SU-DHL-6 (cell line): ENCODE measurements around the gene CAMK1.

Source experiments
- EZH2phosphoT487 ChIP-seq: fragments of 200-600 bp; sonication (generic), shearing (Covaris generic); conservative IDR thresholded peaks from 2 replicates; pipeline ENCODE4 v1.6.1; 2018; ENCODE audit warnings: mild to moderate bottlenecking, antibody characterized with exemption, low read length, moderate library complexity, mixed read lengths
- TF ChIP-seq, protein P1 (sequence below): fragments of 200-600 bp; sonication (generic); IDR thresholded peaks from one replicate; pipeline ENCODE4 v1.5.1; 2017; ENCODE audit warnings: antibody characterized with exemption, mild to moderate bottlenecking, low read length, moderate library complexity; ENCODE audit not compliant: insufficient read depth, poor library complexity, severe bottlenecking

- TF ChIP-seq, protein P1, sequence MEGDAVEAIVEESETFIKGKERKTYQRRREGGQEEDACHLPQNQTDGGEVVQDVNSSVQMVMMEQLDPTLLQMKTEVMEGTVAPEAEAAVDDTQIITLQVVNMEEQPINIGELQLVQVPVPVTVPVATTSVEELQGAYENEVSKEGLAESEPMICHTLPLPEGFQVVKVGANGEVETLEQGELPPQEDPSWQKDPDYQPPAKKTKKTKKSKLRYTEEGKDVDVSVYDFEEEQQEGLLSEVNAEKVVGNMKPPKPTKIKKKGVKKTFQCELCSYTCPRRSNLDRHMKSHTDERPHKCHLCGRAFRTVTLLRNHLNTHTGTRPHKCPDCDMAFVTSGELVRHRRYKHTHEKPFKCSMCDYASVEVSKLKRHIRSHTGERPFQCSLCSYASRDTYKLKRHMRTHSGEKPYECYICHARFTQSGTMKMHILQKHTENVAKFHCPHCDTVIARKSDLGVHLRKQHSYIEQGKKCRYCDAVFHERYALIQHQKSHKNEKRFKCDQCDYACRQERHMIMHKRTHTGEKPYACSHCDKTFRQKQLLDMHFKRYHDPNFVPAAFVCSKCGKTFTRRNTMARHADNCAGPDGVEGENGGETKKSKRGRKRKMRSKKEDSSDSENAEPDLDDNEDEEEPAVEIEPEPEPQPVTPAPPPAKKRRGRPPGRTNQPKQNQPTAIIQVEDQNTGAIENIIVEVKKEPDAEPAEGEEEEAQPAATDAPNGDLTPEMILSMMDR = no peak
- no peak for TF ChIP-seq EZH2phosphoT487
Observed at GRCh38 chr3:9745521-9745920, 24.2 kb downstream of the CAMK1 start.
